Lower leg skin (tissue), 4 donors: ENCODE results near the gene FAXDC2. TPM values are rescaled to one million over a fixed set of nuclear protein-coding genes. Genes with fewer than 3 reads are reported as not detected.

Experiments used
- DNase-seq, 2 donors: peaks; one replicate each; pipeline ENCODE4 v3.0.0-alpha.2; 2019; ENCODE audit warnings: low spot score in 2 of 2
- H3K4me3 ChIP-seq: fragments of 200-600 bp; sonication (generic); 2 replicates; pipeline ENCODE4 v1.5.1; 2017; ENCODE audit warnings: mild to moderate bottlenecking, low read depth; ENCODE audit not compliant: poor library complexity, severe bottlenecking
- CTCF ChIP-seq, 3 donors: fragments of 450-650 bp; IDR thresholded peaks; one replicate each; pipeline ENCODE4 v1.5.1; 2016; ENCODE audit warnings: antibody characterized with exemption in 3 of 3, mild to moderate bottlenecking in 3 of 3, moderate library complexity in 2 of 3
- POLR2A ChIP-seq, 2 donors: fragments of 450-650 bp; IDR thresholded peaks; one replicate each; pipeline ENCODE4 v1.6.1; 2016 to 2017; ENCODE audit warnings: antibody characterized with exemption in 2 of 2, mild to moderate bottlenecking in 1 of 2, moderate library complexity in 1 of 2
- WGBS, 2 donors: methylation state at CpG; one replicate each; pipeline ENCODE4 v1.1.5; 2018; 5-methylcytosine and 5-hydroxymethylcytosine counted together
- intact Hi-C: fragments of 100-400 bp; cut with DNase I; formaldehyde crosslinking; loops from one replicate; pipeline ENCODE4 v1.15.0; 2023; ENCODE audit warnings: low total_unique reads
- total RNA-seq, 4 donors: library from RNA; depleted of rRNA; stranded (reverse); fragments of >200 nt; gene quantifications; one replicate each; pipeline ENCODE4 v1.1.0, GENCODE V29; 2016

The FAXDC2 gene
- total RNA-seq, 4 donors from 2014 or later, result 20.2 to 72.8 (median 47.3) TPM

GRCh38 chr5:154782812-154783592 is 67.4 kb downstream of the FAXDC2 start:
- WGBS, 2 donors, result 46 to 50% methylated on average over 1 of the region's 1 CpG

GRCh38 chr5:154782326-154782725 is 68.1 kb downstream of the FAXDC2 start:
- no peak for TF ChIP-seq POLR2A (IDR thresholded peaks at IDR 0.05)
- no peak for TF ChIP-seq CTCF (IDR thresholded peaks at IDR 0.05)
- DNase-seq, result no peak
- intact Hi-C loops, result no loop called here
- 56 to 58% methylated on average over 4 of the region's 4 CpGs for WGBS, 2 donors
- H3K4me3 ChIP-seq, result no peak overlapping the region

More at GRCh38 chr5:154782812-154783592, 67.4 kb downstream of the FAXDC2 start:
- H3K4me3 ChIP-seq, result no peak overlapping the region
- no peak for DNase-seq
- TF ChIP-seq POLR2A (IDR thresholded peaks at IDR 0.05) (no peak), CTCF (IDR thresholded peaks at IDR 0.05) (no peak)
- intact Hi-C loops, result no loop called here

GRCh38 chr5:154780128-154780527 is 70.3 kb downstream of the FAXDC2 start:
- 67% methylated on average over 1 of the region's 1 CpG for WGBS, 2 donors
- TF ChIP-seq POLR2A (IDR thresholded peaks at IDR 0.05) (no peak), CTCF (IDR thresholded peaks at IDR 0.05) (no peak)
- intact Hi-C loops, result no loop called here

GRCh38 chr5:154779105-154779504 is 71.3 kb downstream of the FAXDC2 start:
- no peak overlapping the region for H3K4me3 ChIP-seq
- DNase-seq, result no peak
- intact Hi-C loops, result no loop called here
- WGBS, 2 donors, result 74 to 85% methylated on average over 4 of the region's 4 CpGs
- TF ChIP-seq POLR2A (IDR thresholded peaks at IDR 0.05) (no peak), CTCF (IDR thresholded peaks at IDR 0.05) (no peak)

More at GRCh38 chr5:154780128-154780527, 70.3 kb downstream of the FAXDC2 start:
- H3K4me3 ChIP-seq, result no peak overlapping the region
- no peak for DNase-seq

- no peak overlapping the region for H3K4me3 ChIP-seq
- intact Hi-C loops, result no loop called here
- DNase-seq, result no peak
- WGBS, 2 donors, result 78 to 80% methylated on average over 2 of the region's 2 CpGs
- TF ChIP-seq POLR2A (IDR thresholded peaks at IDR 0.05) (no peak), CTCF (IDR thresholded peaks at IDR 0.05) (no peak)
Measured at GRCh38 chr5:154778534-154778933, 71.9 kb downstream of the FAXDC2 start.
